DND-41 (cell line): ENCODE data around the gene SMURF1.

Experiments used
- ATAC-seq: fragments of 200-7000 bp; cut with Tn5 transposase; 3 replicates; pipeline ENCODE4 v1.9.1; 2021; ENCODE audit warnings: low read depth; ENCODE audit not compliant: insufficient read depth
- DNase-seq: peaks from one replicate; pipeline ENCODE4 v3.0.0-alpha.2; 2020
- H2AFZ ChIP-seq: 2 replicates; pipeline ENCODE4 v1.6.0; 2012; ENCODE audit warnings: low read depth, low read length
- H3K27ac ChIP-seq: 2 replicates; pipeline ENCODE4 v1.5.1; 2012; ENCODE audit warnings: low read length, inconsistent platforms
- H3K27me3 ChIP-seq: fragments of 200-600 bp; sonication (generic); 2 replicates; pipeline ENCODE4 v1.6.0; 2012; ENCODE audit warnings: low read length, mild to moderate bottlenecking, inconsistent platforms; ENCODE audit not compliant: insufficient read depth, poor library complexity
- H3K36me3 ChIP-seq: 2 replicates; pipeline ENCODE4 v1.5.1; 2012; ENCODE audit warnings: low read length, inconsistent platforms; ENCODE audit not compliant: insufficient read depth
- H3K4me1 ChIP-seq: 2 replicates; pipeline ENCODE4 v1.5.1; 2012; ENCODE audit warnings: mild to moderate bottlenecking, low read length; ENCODE audit not compliant: insufficient read depth
- H3K4me2 ChIP-seq: 2 replicates; pipeline ENCODE4 v1.6.0; 2012; ENCODE audit warnings: mild to moderate bottlenecking, moderate library complexity, low read length, inconsistent platforms; ENCODE audit not compliant: insufficient read depth
- H3K4me3 ChIP-seq, 2 experiments: fragments of 200-600 bp in 1 of 2; shearing (Covaris generic) in 1 of 2; 2 replicates each; pipeline ENCODE4 v1.5.1; 2012 to 2016; ENCODE audit warnings: inconsistent platforms in 2 of 2, low read length in 2 of 2, mild to moderate bottlenecking in 2 of 2, low read depth in 1 of 2, moderate library complexity in 1 of 2
- H3K79me2 ChIP-seq: 2 replicates; pipeline ENCODE4 v1.6.0; 2012; ENCODE audit warnings: low read length, inconsistent platforms; ENCODE audit not compliant: insufficient read depth
- H3K9ac ChIP-seq: 2 replicates; pipeline ENCODE4 v1.6.0; 2012; ENCODE audit warnings: low read depth, mild to moderate bottlenecking, inconsistent platforms, low read length, moderate library complexity
- H3K9me3 ChIP-seq: 2 replicates; pipeline ENCODE4 v1.5.1; 2012; ENCODE audit warnings: low read length, moderate library complexity, mild to moderate bottlenecking, inconsistent platforms; ENCODE audit not compliant: insufficient read depth, severe bottlenecking
- H4K20me1 ChIP-seq: 2 replicates; pipeline ENCODE4 v1.6.0; 2012; ENCODE audit warnings: low read length; ENCODE audit not compliant: insufficient read depth
- EZH2 ChIP-seq: IDR thresholded peaks from 3 replicates; pipeline ENCODE4 v1.6.1; 2012; ENCODE audit warnings: borderline replicate concordance, low read depth, mild to moderate bottlenecking, moderate library complexity, low read length, inconsistent platforms; ENCODE audit not compliant: severe bottlenecking
- TF ChIP-seq, protein P1 (sequence below): IDR thresholded peaks from 2 replicates; pipeline ENCODE4 v1.5.1; 2012; ENCODE audit warnings: borderline replicate concordance, low read length, moderate library complexity, mild to moderate bottlenecking; ENCODE audit not compliant: poor library complexity, severe bottlenecking; ENCODE audit errors: extremely low read depth

Gene SMURF1

DNA sequence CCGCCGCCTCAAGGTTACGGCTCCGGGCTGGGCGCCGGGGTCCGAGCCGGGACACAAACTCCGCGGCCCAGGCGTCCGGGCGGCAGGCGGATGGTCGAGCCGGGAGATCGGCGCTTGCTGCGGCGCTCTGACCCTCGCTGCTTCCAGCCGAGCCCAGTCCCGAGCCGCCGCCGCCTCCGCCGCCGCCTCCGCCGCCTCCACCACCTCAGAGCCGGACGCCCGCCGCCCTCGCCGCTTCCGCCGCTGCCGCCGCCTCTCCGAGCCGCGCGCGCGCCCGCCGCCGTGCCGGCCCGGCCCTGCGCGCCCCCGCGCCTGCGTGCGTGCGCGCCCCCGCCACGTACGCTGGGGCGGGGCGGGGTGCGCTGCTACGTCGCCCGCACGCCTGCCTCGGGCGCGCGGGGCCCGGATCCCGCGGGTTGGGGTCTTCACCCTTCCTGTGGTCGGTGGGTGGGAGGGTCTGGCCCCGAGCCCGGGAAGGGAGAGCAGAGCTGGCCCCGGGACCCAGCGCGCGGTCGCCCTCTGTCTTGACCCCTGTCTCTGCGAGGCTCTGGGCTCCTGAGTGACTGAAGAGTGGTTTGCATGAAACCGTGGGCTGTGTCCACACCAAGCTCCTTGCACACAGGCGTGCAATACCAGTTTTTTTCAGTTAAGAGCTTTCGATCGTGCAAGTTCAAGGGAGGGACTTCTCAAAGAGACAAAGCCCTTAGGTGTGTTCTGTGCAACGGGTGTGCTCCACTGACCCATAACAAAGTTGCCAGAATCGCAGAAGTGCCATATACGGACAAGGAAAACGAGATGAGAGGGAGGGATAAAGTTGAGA is at the start of gene SMURF1:
SMURF1 (minus strand) TSS at position 256 of the 820 bp plus-strand sequence. CDS start 328 bp downstream, outside the sequence.
- no peaks in the 10 kb centered on the region for H3K36me3 ChIP-seq
- TF ChIP-seq, protein P1, sequence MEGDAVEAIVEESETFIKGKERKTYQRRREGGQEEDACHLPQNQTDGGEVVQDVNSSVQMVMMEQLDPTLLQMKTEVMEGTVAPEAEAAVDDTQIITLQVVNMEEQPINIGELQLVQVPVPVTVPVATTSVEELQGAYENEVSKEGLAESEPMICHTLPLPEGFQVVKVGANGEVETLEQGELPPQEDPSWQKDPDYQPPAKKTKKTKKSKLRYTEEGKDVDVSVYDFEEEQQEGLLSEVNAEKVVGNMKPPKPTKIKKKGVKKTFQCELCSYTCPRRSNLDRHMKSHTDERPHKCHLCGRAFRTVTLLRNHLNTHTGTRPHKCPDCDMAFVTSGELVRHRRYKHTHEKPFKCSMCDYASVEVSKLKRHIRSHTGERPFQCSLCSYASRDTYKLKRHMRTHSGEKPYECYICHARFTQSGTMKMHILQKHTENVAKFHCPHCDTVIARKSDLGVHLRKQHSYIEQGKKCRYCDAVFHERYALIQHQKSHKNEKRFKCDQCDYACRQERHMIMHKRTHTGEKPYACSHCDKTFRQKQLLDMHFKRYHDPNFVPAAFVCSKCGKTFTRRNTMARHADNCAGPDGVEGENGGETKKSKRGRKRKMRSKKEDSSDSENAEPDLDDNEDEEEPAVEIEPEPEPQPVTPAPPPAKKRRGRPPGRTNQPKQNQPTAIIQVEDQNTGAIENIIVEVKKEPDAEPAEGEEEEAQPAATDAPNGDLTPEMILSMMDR: no peak
- TF ChIP-seq EZH2: no peak
- H3K27me3 ChIP-seq: no peaks in the 10 kb centered on the region
- peak within 1 kb of the TSS; percentile 74 for H3K27ac ChIP-seq
- H2AFZ ChIP-seq: peak within 1 kb of the TSS; percentile 100
- peak within 1 kb of the TSS; percentile 80 for H3K4me2 ChIP-seq
- DNase-seq (peak; percentile 73), ATAC-seq (peak; percentile 58)
- H3K79me2 ChIP-seq: peaks cover 41% of the 10 kb centered on the region
- H3K9ac ChIP-seq: peak within 1 kb of the TSS; percentile 87
- H3K4me1 ChIP-seq: peaks cover 44% of the 10 kb centered on the region
- H4K20me1 ChIP-seq: peaks cover 33% of the 10 kb centered on the region
- H3K4me3 ChIP-seq: peak within 1 kb of the TSS; percentile 82 to 94
- H3K9me3 ChIP-seq: no peaks in the 10 kb centered on the region

DNA sequence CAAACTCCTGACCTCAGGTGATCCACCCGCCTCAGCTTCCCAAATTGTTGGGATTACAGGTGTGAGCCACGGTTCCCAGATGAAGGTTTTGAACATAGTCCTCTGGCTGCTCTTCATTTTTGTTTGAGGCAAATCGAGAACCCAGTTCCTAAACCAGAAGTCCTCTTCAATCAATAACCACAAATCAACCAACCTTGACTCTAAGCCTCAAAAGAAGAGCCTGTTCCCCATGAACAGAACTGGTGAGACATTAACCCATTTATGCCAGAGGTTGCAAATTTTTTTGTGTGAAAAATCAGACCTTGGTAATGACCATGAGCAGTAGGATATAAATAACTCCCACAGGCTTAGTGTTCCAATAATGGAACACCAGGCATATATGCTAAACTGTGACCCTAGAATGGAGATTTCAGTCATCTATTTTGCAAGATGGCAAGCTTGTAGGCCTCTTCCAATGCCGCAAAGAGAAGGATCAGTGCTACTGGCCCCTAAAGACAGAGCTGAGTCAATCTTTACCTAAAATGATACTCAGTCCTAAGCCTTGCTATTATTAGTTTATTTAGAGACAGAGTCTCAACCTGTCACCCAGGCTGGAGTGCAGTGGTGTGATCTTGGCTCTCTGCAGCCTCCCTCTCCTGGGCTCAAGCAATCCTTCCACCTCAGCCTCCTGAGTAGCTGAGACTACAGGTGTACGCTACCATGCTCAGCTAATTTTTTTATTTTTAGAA is 48.1 kb upstream of the SMURF1 start:
- Histone ChIP-seq H3K9ac (no peak overlapping the region), H3K4me2 (no peak overlapping the region), H3K4me3 (no peak overlapping the region), H3K79me2 (no peaks in the 10 kb centered on the region), H3K36me3 (no peaks in the 10 kb centered on the region), H3K27me3 (no peaks in the 10 kb centered on the region), H3K9me3 (no peaks in the 10 kb centered on the region), H3K4me1 (no peaks in the 10 kb centered on the region), H3K27ac (no peak overlapping the region), H4K20me1 (no peaks in the 10 kb centered on the region), H2AFZ (no peak overlapping the region)
- ATAC-seq (no peak), DNase-seq (no peak)
- TF ChIP-seq, protein P1: no peak
- TF ChIP-seq EZH2: no peak

DNA sequence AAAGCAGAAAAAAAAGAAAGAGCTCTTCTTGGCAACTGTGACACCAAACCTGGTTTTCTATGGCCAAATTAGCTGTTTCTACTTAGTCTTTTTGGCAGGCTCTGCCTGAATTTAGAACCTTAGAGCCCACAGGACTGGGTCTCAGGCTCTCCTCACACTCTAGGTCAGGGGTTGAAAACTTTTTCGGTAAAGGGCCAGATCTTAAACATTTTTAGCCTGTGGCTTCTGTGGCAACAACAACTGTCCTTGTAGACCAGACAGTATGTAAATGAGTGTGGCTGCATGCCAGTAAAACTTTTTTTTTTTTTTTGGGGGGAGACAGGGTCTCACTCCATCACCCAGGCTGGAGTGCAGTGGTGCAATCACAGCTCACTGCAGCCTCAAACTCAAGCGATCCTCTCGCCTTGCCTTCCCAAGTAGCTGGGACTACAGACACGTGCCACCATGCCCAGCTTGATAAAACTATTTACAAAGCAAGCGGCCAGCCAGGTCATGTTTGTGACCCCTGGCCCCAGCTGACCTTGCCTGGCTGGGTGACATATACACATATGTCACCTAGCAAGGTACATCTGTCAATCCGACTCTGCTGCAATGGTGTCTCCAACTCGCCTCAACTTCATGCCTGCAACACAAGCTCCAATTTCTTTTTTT is 46.6 kb upstream of the SMURF1 start:
- Histone ChIP-seq H3K27me3 (no peaks in the 10 kb centered on the region), H3K27ac (no peak overlapping the region), H3K9ac (no peak overlapping the region), H3K4me2 (no peak overlapping the region), H3K4me3 (no peak overlapping the region), H3K36me3 (no peaks in the 10 kb centered on the region), H3K79me2 (no peaks in the 10 kb centered on the region), H3K9me3 (no peaks in the 10 kb centered on the region), H2AFZ (no peak overlapping the region), H3K4me1 (no peaks in the 10 kb centered on the region), H4K20me1 (no peaks in the 10 kb centered on the region)
- TF ChIP-seq, protein P1: no peak
- no peak for TF ChIP-seq EZH2
- ATAC-seq (no peak), DNase-seq (no peak)
